Right lobe of liver (tissue), 6 donors: ENCODE measurements around the gene FGF2. TPM values are rescaled to one million over a fixed set of nuclear protein-coding genes. Genes with fewer than 3 reads are reported as not detected.
A peak's percentile ranks its signal among the peaks of the same experiment; 100 is the strongest.

Source experiments
- ATAC-seq, 4 donors: fragments of 200-7000 bp; cut with Tn5 transposase; one replicate each; pipeline ENCODE4 v1.9.1; 2020; ENCODE audit warnings: mild to moderate bottlenecking in 4 of 4, moderate library complexity in 4 of 4
- DNase-seq, 3 donors: peaks; one replicate each; pipeline ENCODE4 v3.0.0-alpha.2; 2020
- H3K27ac ChIP-seq, 3 donors: fragments of 200-600 bp; one replicate each; pipeline ENCODE4 v1.8.0; 2022
- H3K27me3 ChIP-seq, 2 donors: fragments of 200-600 bp; one replicate each; pipeline ENCODE4 v1.8.0; 2022
- H3K36me3 ChIP-seq, 4 donors: fragments of 200-600 bp; sonication (generic) in 1 of 4; one replicate each; pipeline versions ENCODE4 v1.5.1 to v1.8.0; 2017 to 2022; ENCODE audit warnings: control low read depth in 1 of 4
- H3K4me1 ChIP-seq, 4 donors: fragments of 200-600 bp; sonication (generic) in 1 of 4; one replicate each; pipeline versions ENCODE4 v1.5.1 to v1.8.0; 2017 to 2022; ENCODE audit warnings: control low read depth in 1 of 4
- H3K4me3 ChIP-seq, 3 donors: fragments of 200-600 bp; one replicate each; pipeline ENCODE4 v1.8.0; 2022
- H3K9me3 ChIP-seq, 4 donors: fragments of 200-600 bp; sonication (generic) in 1 of 4; one replicate each; pipeline versions ENCODE4 v1.5.1 to v1.8.0; 2017 to 2022; ENCODE audit warnings: control low read depth in 1 of 4
- POLR2A ChIP-seq: fragments of 450-650 bp; IDR thresholded peaks from one replicate; pipeline ENCODE4 v1.6.1; 2017; ENCODE audit warnings: antibody characterized with exemption, mild to moderate bottlenecking
- WGBS: methylation state at CpG from one replicate; pipeline ENCODE4 v1.1.6; 2018; ENCODE audit warnings: low coverage, low lambda C conversion rate; ENCODE audit not compliant: insufficient coverage; ENCODE audit errors: missing lambda C conversion rate; 5-methylcytosine and 5-hydroxymethylcytosine counted together
- intact Hi-C, 2 donors: fragments of 100-400 bp; cut with DNase I; formaldehyde crosslinking; loops; one replicate each; pipeline versions ENCODE4 v1.11.2 to v1.14.1; 2022
- total RNA-seq, 6 experiments: library from RNA; depleted of rRNA in 2 of 6; stranded (reverse); fragments of >200 nt in 2 of 6; fragmentation: NEBNext Ultra II Directional in 3 of 6; extraction: Animal tissue kit (Norgen Biotek cat#: 25700) in 3 of 6; gene quantifications; one replicate each; pipeline versions ENCODE4 v1.1.0 to v1.2.4, GENCODE V29; 2016 to 2023
- TF ChIP-seq, protein P1 (sequence below), 4 donors: fragments of 200-600 bp in 3 of 4; fragments of 450-650 bp in 1 of 4; IDR thresholded peaks; one replicate each; pipeline versions ENCODE4 v1.5.1 to v1.8.0; 2016 to 2022; ENCODE audit warnings: antibody characterized with exemption in 4 of 4, mild to moderate bottlenecking in 2 of 4
- donor health status: DM: no; HTN: yes; CAD: no.
- donor health status: DM: no; HTN: no; CAD: no.
- donor health status: DM: no; HTN: no; CAD: no.
- donor health status: DM: no; HTN: yes; CAD: no.
- donor health status: DM: no; HTN: yes; CAD: no.

Gene FGF2
- total RNA-seq, 6 experiments from 2014 or later = 0.88 to 1.6 (median 1.1) TPM

DNA sequence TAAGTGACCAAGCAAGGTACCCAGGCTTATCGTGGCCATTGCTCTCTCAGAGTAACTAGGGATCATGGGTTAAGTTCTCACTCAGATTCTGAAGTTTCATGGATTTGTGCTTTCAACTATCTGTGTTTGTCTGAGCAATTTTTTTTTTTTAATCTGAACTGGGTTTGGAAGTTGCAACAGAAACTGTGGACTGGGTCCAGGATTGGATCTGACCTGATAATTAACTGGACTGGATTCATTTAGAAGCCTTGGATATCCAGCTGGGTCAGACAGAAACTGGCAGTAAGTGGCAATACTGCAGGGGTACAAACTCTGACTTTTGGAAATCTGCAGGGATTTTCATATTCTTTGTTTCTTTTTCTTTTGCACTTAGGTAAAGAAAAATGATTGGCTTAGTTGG lies 38.7 kb upstream of the FGF2 start:
- WGBS = 22% methylated on average over 1 of the region's 1 CpG
- TF ChIP-seq, protein P1, sequence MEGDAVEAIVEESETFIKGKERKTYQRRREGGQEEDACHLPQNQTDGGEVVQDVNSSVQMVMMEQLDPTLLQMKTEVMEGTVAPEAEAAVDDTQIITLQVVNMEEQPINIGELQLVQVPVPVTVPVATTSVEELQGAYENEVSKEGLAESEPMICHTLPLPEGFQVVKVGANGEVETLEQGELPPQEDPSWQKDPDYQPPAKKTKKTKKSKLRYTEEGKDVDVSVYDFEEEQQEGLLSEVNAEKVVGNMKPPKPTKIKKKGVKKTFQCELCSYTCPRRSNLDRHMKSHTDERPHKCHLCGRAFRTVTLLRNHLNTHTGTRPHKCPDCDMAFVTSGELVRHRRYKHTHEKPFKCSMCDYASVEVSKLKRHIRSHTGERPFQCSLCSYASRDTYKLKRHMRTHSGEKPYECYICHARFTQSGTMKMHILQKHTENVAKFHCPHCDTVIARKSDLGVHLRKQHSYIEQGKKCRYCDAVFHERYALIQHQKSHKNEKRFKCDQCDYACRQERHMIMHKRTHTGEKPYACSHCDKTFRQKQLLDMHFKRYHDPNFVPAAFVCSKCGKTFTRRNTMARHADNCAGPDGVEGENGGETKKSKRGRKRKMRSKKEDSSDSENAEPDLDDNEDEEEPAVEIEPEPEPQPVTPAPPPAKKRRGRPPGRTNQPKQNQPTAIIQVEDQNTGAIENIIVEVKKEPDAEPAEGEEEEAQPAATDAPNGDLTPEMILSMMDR (IDR thresholded peaks at IDR 0.05) = no peak
- TF ChIP-seq POLR2A = no peak
- Histone ChIP-seq H3K27me3 (no peaks in the 10 kb centered on the region), H3K9me3 (no peaks in the 10 kb centered on the region), H3K27ac (peak overlapping the region in 2 of 3 donors; percentile 29 to 54), H3K36me3 (no peaks in the 10 kb centered on the region), H3K4me3 (no peak overlapping the region), H3K4me1 (peaks cover 0 to 25% (median 8%) of the 10 kb centered on the region in 4 donors)
- peak; percentile 52 to 75 (median 74) for ATAC-seq
- intact Hi-C loops = no loop called here
- peak in 1 of 3 donors; percentile 77 for DNase-seq

DNA sequence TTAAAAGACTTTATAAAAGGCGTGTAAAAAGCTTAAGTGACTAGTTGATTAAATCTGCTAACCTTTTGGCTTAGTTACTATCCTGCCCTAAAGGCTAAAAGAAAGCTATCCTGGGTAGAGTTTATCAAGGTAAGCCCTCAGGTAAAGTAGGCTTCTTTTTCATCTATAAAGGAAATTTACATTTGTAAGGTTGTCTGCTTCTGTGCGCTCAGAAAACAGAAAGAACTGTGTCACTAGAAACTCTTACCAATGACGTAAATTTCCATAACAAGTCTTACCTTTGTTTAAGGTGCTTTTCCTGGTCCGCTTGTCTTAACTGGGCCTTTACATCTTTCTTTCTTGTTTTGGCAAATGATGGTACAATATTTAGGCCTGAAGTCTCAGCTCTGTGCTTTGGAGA lies 37.7 kb upstream of the FGF2 start:
- TF ChIP-seq, protein P1 (IDR thresholded peaks at IDR 0.05) = no peak
- no peak for TF ChIP-seq POLR2A
- no peak for DNase-seq
- Histone ChIP-seq H3K4me1 (peaks cover 0 to 16% (median 5%) of the 10 kb centered on the region in 4 donors), H3K4me3 (no peak overlapping the region), H3K27ac (no peak overlapping the region), H3K27me3 (no peaks in the 10 kb centered on the region), H3K36me3 (no peaks in the 10 kb centered on the region), H3K9me3 (no peaks in the 10 kb centered on the region)
- intact Hi-C loops = no loop called here
- ATAC-seq = no peak
- WGBS = 92% methylated on average over 4 of the region's 4 CpGs

DNA sequence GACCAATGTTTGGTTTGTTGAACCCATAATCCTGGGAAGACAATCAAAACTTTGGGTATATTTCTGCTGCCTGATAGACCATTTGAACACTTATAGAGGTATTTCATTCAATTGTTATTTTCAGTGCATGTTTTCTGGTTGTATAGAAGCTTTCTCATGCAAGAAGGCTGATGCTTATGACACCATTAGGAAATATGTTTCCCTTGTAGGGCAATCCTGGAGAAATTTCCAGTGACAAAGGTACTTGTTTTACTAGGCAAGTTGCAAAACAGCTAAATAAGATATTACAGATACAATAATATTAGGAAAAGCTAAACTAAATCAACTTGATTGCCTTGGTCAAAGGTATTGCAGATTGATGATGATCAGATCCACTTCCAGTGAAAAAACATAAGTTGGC lies 32.8 kb upstream of the FGF2 start:
- DNase-seq = no peak
- no peak for ATAC-seq
- Histone ChIP-seq H3K9me3 (no peaks in the 10 kb centered on the region), H3K4me3 (no peak overlapping the region), H3K27ac (no peak overlapping the region), H3K36me3 (no peaks in the 10 kb centered on the region), H3K4me1 (no peaks in the 10 kb centered on the region), H3K27me3 (no peaks in the 10 kb centered on the region)
- intact Hi-C loops = no loop called here
- TF ChIP-seq, protein P1 (IDR thresholded peaks at IDR 0.05) = no peak
- TF ChIP-seq POLR2A = no peak

DNA sequence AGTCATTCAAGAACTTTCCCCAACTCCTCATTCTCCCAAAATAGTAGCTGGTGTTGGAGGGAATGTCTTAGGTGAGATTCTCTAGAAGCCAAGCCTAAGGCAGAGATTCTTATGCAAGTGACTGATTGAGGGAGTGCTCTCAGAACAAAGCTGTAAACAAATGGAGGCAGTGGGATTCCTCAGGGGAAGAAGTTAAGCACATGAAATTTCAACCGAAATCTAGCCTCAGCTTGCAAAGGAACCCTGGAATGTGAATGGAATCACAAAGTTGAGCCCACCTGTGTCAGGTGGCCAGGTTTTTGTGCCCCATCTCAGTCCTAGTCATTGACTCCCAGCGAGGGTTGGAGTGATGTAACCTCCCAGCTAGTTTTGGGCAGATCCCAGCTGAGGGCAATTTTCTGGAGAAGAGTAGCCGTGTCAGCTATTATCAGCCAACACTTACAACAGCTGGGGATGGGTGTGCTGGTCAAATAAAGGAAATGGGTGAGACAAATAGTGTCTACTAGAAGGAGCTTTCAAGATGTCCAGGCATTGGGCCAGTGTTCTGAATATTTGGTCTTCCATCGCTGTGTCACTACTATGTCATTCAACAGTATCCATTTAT lies 29.7 kb upstream of the FGF2 start:
- ATAC-seq (peak in 1 of 4 donors; percentile 58), DNase-seq (no peak)
- intact Hi-C loops = no loop called here
- WGBS = 51% methylated on average over 4 of the region's 4 CpGs
- H3K4me3 ChIP-seq = no peak overlapping the region
- no peaks in the 10 kb centered on the region for H3K36me3 ChIP-seq
- no peaks in the 10 kb centered on the region for H3K9me3 ChIP-seq
- H3K27ac ChIP-seq = no peak overlapping the region
- H3K27me3 ChIP-seq = no peaks in the 10 kb centered on the region
- TF ChIP-seq, protein P1 (IDR thresholded peaks at IDR 0.05) = no peak
- TF ChIP-seq POLR2A = no peak
- H3K4me1 ChIP-seq = no peaks in the 10 kb centered on the region
